ENCODE data around the gene TMEM30A. TPM values are rescaled to one million over a fixed set of nuclear protein-coding genes. Genes with fewer than 3 reads are reported as not detected.

TMEM30A gene
- total and polyA plus RNA-seq, 2 of the 13 experiments (the other 11 are each of a cell fraction or from before 2014, with no cell fraction given), result 17.6 to 54.4 TPM

GRCh38 chr6:75278474-75279077 lies 6.0 kb downstream of the TMEM30A start (continued):
- TF ChIP-seq E2F5 (CRISPR knock-in tag; conservative IDR thresholded peaks at IDR 0.05), result no peak

- TF ChIP-seq ZNF691 (CRISPR knock-in tag; IDR thresholded peaks at IDR 0.05; ENCODE audit: borderline replicate concordance, low read depth) (no peak), PRDM10 (CRISPR knock-in tag; IDR thresholded peaks at IDR 0.05; ENCODE audit: low read depth) (no peak), NR3C1 (CRISPR knock-in tag; IDR thresholded peaks at IDR 0.05) (no peak), RARA (CRISPR knock-in tag; IDR thresholded peaks at IDR 0.05) (0 out of 2 replicates have a peak, but pooled peaks have one; percentile 20)
- peak; percentile 20 for DNase-seq (ENCODE audit: low spot score)
- no peak overlapping the region for H3K27ac ChIP-seq (ENCODE audit: extremely low read length, insufficient read depth, low read length)
- intact Hi-C loops (cut with micrococcal nuclease; ENCODE audit: unreplicated experiment), result no loop called here
- FAIRE-seq, result no peak
- no peak for ATAC-seq
- no peak overlapping the region for H2AFZ ChIP-seq (ENCODE audit: low read length)
- peaks cover 6 to 15% of the 10 kb centered on the region in 2 experiments; a peak in 4 of 5 replicates for H3K36me3 ChIP-seq (replicated peaks in 1 of 2; ENCODE audit: control insufficient read depth in 1 of 2, insufficient read depth in 2 of 2, low read length in 2 of 2)
- peaks cover 30% of the 10 kb centered on the region for H3K4me1 ChIP-seq (ENCODE audit: insufficient read depth, low read length)
- no peak overlapping the region for H3K4me2 ChIP-seq (ENCODE audit: low read depth, low read length)
- ChIA-PET CTCF (ENCODE audit: low intra/inter-chr PET ratio, low total read pairs) (no interaction called here), POLR2A (interaction anchor here (1.7 kb wide), 1 partner anchor 10 kb away, joined by 7 read pairs; the partner anchor contains the start of gene TMEM30A)
- in situ Hi-C loops (cut with HindIII; ENCODE audit: extremely low pct_ligation_motif_present, low pct_unique_long_range_greater_than_20kb), result no loop called here
- H4K20me1 ChIP-seq (ENCODE audit: insufficient read depth, low read length), result 0 out of 2 replicates have a peak, but pooled peaks cover 3% of the 10 kb centered on the region
- no peak overlapping the region for H3K4me3 ChIP-seq (replicated peaks in 1 of 3; ENCODE audit: insufficient read depth in 1 of 3, low read depth in 2 of 3, low read length in 3 of 3)
- H3K9ac ChIP-seq (ENCODE audit: insufficient read depth, low read depth, low read length), result no peak overlapping the region
- H3K27me3 ChIP-seq (ENCODE audit: control insufficient read depth in 1 of 2, insufficient read depth in 2 of 2, low read length in 2 of 2), result no peaks in the 10 kb centered on the region
- H3K9me3 ChIP-seq (ENCODE audit: low read length), result no peaks in the 10 kb centered on the region
- H3K79me2 ChIP-seq (ENCODE audit: insufficient read depth, low read length), result peaks cover 83% of the 10 kb centered on the region
- no TSS peak for BruUV-seq (replicated peaks)
Observed at GRCh38 chr6:75275067-75275466, 9.5 kb downstream of the TMEM30A start.

Data from HepG2 (cell line).